HCT116 (cell line): ENCODE measurements around the gene TNXB. TPM values are rescaled to one million over a fixed set of nuclear protein-coding genes. Genes with fewer than 3 reads are reported as not detected.

Experiments
- ATAC-seq: fragments of 200-7000 bp; cut with Tn5 transposase; 2 replicates; pipeline ENCODE4 v1.9.1; 2020; ENCODE audit warnings: mild to moderate bottlenecking, moderate library complexity
- BruUV-seq: library from RNA; stranded (reverse); fragments of 400-500 nt; replicated peaks from 2 replicates; lab custom pipeline; 2021; lab: Mats Ljungman, UMichigan
- CTCF ChIA-PET: fragments of 300-600 bp; sonication (Branson Sonifier 250); formaldehyde crosslinking; loops from one replicate; lab custom pipeline; 2021; ENCODE audit warnings: antibody characterized with exemption; lab: Charles Lee
- POLR2A ChIA-PET: fragments of 300-600, 350-600 bp; sonication (Branson Sonifier 250); formaldehyde crosslinking; loops from one replicate; lab custom pipeline; 2021; ENCODE audit warnings: antibody characterized with exemption; lab: Charles Lee
- RAD21 ChIA-PET, 2 experiments: fragments of 300-600 bp; sonication (Branson Sonifier 250); formaldehyde crosslinking; loops; one replicate each; lab custom pipeline; 2023; ENCODE audit warnings: low total read pairs in 2 of 2; ENCODE audit not compliant: uncharacterized antibody in 2 of 2, unreplicated experiment in 2 of 2, low non-redundant PET in 1 of 2; lab: Charles Lee
- DNase-seq: peaks from one replicate; pipeline ENCODE4 v3.0.0-alpha.2; 2010; ENCODE audit warnings: low read depth, low spot score
- H2AFZ ChIP-seq: fragments of 200-600 bp; shearing (Covaris generic), sonication (generic); 2 replicates; pipeline ENCODE4 v1.6.1; 2017; ENCODE audit warnings: low read depth, mixed run types, mixed read lengths, antibody characterized with exemption, low read length; ENCODE audit not compliant: poor library complexity, severe bottlenecking
- H3K27ac ChIP-seq: 2 replicates; pipeline ENCODE4 v1.5.1; 2012; ENCODE audit warnings: low read depth, low read length
- H3K27me3 ChIP-seq: fragments of 200-600 bp; sonication (generic); 2 replicates; pipeline ENCODE4 v1.6.1; 2016; ENCODE audit warnings: mixed run types, low read length, mixed read lengths; ENCODE audit not compliant: insufficient read depth
- H3K36me3 ChIP-seq, 2 experiments: fragments of 200-500 bp in 1 of 2; fragments of 200-600 bp in 1 of 2; sonication (Bioruptor generic) in 1 of 2; sonication (generic) in 1 of 2; 2 replicates each; pipeline versions ENCODE4 v1.5.1 to v1.6.1; 2014 to 2016; ENCODE audit warnings: low read length in 2 of 2, inconsistent platforms in 1 of 2, mixed read lengths in 1 of 2, mixed run types in 1 of 2; ENCODE audit not compliant: insufficient read depth in 2 of 2, control insufficient read depth in 1 of 2
- H3K4me1 ChIP-seq, 2 experiments: fragments of 200-600 bp in 1 of 2; sonication (generic) in 1 of 2; 2 replicates each; pipeline versions ENCODE4 v1.5.1 to v1.6.1; 2012 to 2017; ENCODE audit warnings: low read length in 2 of 2, inconsistent platforms in 1 of 2, mild to moderate bottlenecking in 1 of 2, mixed read lengths in 1 of 2, mixed run types in 1 of 2, moderate library complexity in 1 of 2; ENCODE audit not compliant: insufficient read depth in 2 of 2, control insufficient read depth in 1 of 2
- H3K4me2 ChIP-seq: fragments of 200-600 bp; sonication (generic); 2 replicates; pipeline ENCODE4 v1.6.1; 2017; ENCODE audit warnings: mixed run types, low read length, mixed read lengths
- H3K4me3 ChIP-seq, 2 experiments: fragments of 200-600 bp in 1 of 2; sonication (generic) in 1 of 2; replicated peaks in 1 of 2; 2 replicates each; pipeline ENCODE4 v1.5.1; 2011 to 2016; ENCODE audit warnings: low read length in 2 of 2, control low read depth in 1 of 2, low read depth in 1 of 2, mild to moderate bottlenecking in 1 of 2, mixed read lengths in 1 of 2, mixed run types in 1 of 2
- H3K79me2 ChIP-seq: fragments of 200-600 bp; sonication (generic); 2 replicates; pipeline ENCODE4 v1.6.1; 2017; ENCODE audit warnings: mild to moderate bottlenecking, mixed run types, low read length, moderate library complexity, mixed read lengths; ENCODE audit not compliant: insufficient read depth
- H3K9ac ChIP-seq: fragments of 200-600 bp; sonication (generic); 2 replicates; pipeline ENCODE4 v1.6.1; 2016; ENCODE audit warnings: low read length, mixed read lengths
- H3K9me2 ChIP-seq: fragments of 200-600 bp; sonication (generic), shearing (Covaris generic); 2 replicates; pipeline ENCODE4 v1.6.1; 2017; ENCODE audit warnings: mixed run types, mild to moderate bottlenecking, moderate library complexity; ENCODE audit not compliant: insufficient read depth
- H3K9me3 ChIP-seq, 2 experiments: fragments of 200-500 bp in 1 of 2; fragments of 200-600 bp in 1 of 2; sonication (Bioruptor generic) in 1 of 2; sonication (generic) in 1 of 2; 2 replicates each; pipeline ENCODE4 v1.6.1; 2014 to 2017; ENCODE audit warnings: low read length in 2 of 2, mixed read lengths in 2 of 2, inconsistent platforms in 1 of 2, low read depth in 1 of 2, mild to moderate bottlenecking in 1 of 2, mixed run types in 1 of 2, moderate library complexity in 1 of 2; ENCODE audit not compliant: control insufficient read depth in 1 of 2, insufficient read depth in 1 of 2
- H4K20me1 ChIP-seq: fragments of 200-600 bp; sonication (generic), shearing (Covaris generic); 2 replicates; pipeline ENCODE4 v1.6.1; 2017; ENCODE audit warnings: mixed run types, mild to moderate bottlenecking, moderate library complexity; ENCODE audit not compliant: insufficient read depth
- CBX3 ChIP-seq: IDR thresholded peaks from 2 replicates; pipeline ENCODE4 v1.6.1; 2012; ENCODE audit warnings: low read depth
- CEBPB ChIP-seq: IDR thresholded peaks from 2 replicates; pipeline ENCODE4 v1.6.1; 2012; ENCODE audit warnings: low read depth
- EGR1 ChIP-seq: IDR thresholded peaks from 2 replicates; pipeline ENCODE4 v1.6.1; 2012; ENCODE audit warnings: low read depth
- ELF1 ChIP-seq: IDR thresholded peaks from 2 replicates; pipeline ENCODE4 v1.6.1; 2012; ENCODE audit warnings: low read depth, borderline replicate concordance
- EZH2 ChIP-seq: fragments of 200-600 bp; sonication (generic); IDR thresholded peaks from 2 replicates; pipeline ENCODE4 v1.6.1; 2017; ENCODE audit warnings: antibody characterized with exemption, mixed run types
- EZH2phosphoT487 ChIP-seq: fragments of 200-600 bp; IDR thresholded peaks from 2 replicates; pipeline ENCODE4 v1.6.1; 2018; ENCODE audit warnings: antibody characterized with exemption, borderline replicate concordance
- FOSL1 ChIP-seq: IDR thresholded peaks from 2 replicates; pipeline ENCODE4 v1.6.1; 2012; ENCODE audit warnings: low read depth
- POLR2A ChIP-seq: IDR thresholded peaks from 2 replicates; pipeline ENCODE4 v1.7.0; 2011; ENCODE audit warnings: borderline replicate concordance; ENCODE audit not compliant: insufficient read depth, insufficient read length; ENCODE audit errors: extremely low read depth
- SP1 ChIP-seq: IDR thresholded peaks from 2 replicates; pipeline ENCODE4 v1.6.1; 2012; ENCODE audit warnings: low read depth
- SRF ChIP-seq: IDR thresholded peaks from 2 replicates; pipeline ENCODE4 v1.6.1; 2012; ENCODE audit warnings: low read depth
- TCF7L2 ChIP-seq: IDR thresholded peaks from 2 replicates; pipeline ENCODE4 v1.7.0; 2011; ENCODE audit warnings: borderline replicate concordance, inconsistent platforms; ENCODE audit not compliant: insufficient read depth, insufficient read length; ENCODE audit errors: extremely low read depth
- YY1 ChIP-seq: IDR thresholded peaks from 2 replicates; pipeline ENCODE4 v1.6.1; 2011; ENCODE audit warnings: low read length, low read depth, moderate library complexity, mild to moderate bottlenecking; ENCODE audit not compliant: insufficient replicate concordance; ENCODE audit errors: extremely low read depth
- ZBTB33 ChIP-seq: IDR thresholded peaks from 2 replicates; pipeline ENCODE4 v1.6.1; 2011; ENCODE audit warnings: mild to moderate bottlenecking, low read length, moderate library complexity; ENCODE audit not compliant: insufficient replicate concordance; ENCODE audit errors: extremely low read depth
- intact Hi-C: fragments of 100-400 bp; cut with micrococcal nuclease; formaldehyde crosslinking; loops from 2 replicates; pipeline ENCODE4 v1.10.0; 2022
- total RNA-seq: library from RNA; stranded (reverse); gene quantifications from one replicate; pipeline ENCODE4 v1.2.1, GENCODE V29; 2021; ENCODE audit not compliant: unreplicated experiment

Gene TNXB
- total RNA-seq, 1 experiment from 2014 or later, result 8.5 TPM

- ChIA-PET CTCF (no interaction called here), POLR2A (no interaction called here), RAD21 (no interaction called here)
- no peaks in the 10 kb centered on the region for H3K9me2 ChIP-seq
- intact Hi-C loops, result no loop called here
- no peaks in the 10 kb centered on the region for H3K4me1 ChIP-seq
- H3K9me3 ChIP-seq, result no peaks in the 10 kb centered on the region
- H3K4me2 ChIP-seq, result no peak overlapping the region
- no peak for TF ChIP-seq CEBPB
- TF ChIP-seq EZH2phosphoT487, result no peak
- no peak for TF ChIP-seq ELF1
- TF ChIP-seq CBX3, result no peak
- TF ChIP-seq SP1, result no peak
- no peak for TF ChIP-seq YY1
- TF ChIP-seq EZH2, result no peak
- TF ChIP-seq EGR1, result no peak
- TF ChIP-seq FOSL1, result no peak
- no peak for TF ChIP-seq POLR2A
- no peak for TF ChIP-seq TCF7L2
- TF ChIP-seq SRF, result no peak
- no peak for TF ChIP-seq ZBTB33
- H3K36me3 ChIP-seq, result no peaks in the 10 kb centered on the region
- H3K79me2 ChIP-seq, result no peaks in the 10 kb centered on the region
- H3K27me3 ChIP-seq, result no peaks in the 10 kb centered on the region
- ATAC-seq (no peak), DNase-seq (no peak)
- no peak overlapping the region for H3K4me3 ChIP-seq
- H2AFZ ChIP-seq, result no peak overlapping the region
- no peaks in the 10 kb centered on the region for H4K20me1 ChIP-seq
- no peak overlapping the region for H3K27ac ChIP-seq
- H3K9ac ChIP-seq, result no peak overlapping the region
- no TSS peak for BruUV-seq
These were observed 12.5 kb downstream of the TNXB start for GRCh38 chr6:32096394-32097258.
